HCT116 (cell line): ENCODE measurements around the gene LGI1. TPM values are rescaled to one million over a fixed set of nuclear protein-coding genes. Genes with fewer than 3 reads are reported as not detected.
A peak's percentile ranks its signal among the peaks of the same experiment; 100 is the strongest.

ENCODE experiments used
- ATAC-seq: fragments of 200-7000 bp; cut with Tn5 transposase; 2 replicates; pipeline ENCODE4 v1.9.1; 2020; ENCODE audit warnings: mild to moderate bottlenecking, moderate library complexity
- BruUV-seq: library from RNA; stranded (reverse); fragments of 400-500 nt; replicated peaks from 2 replicates; lab custom pipeline; 2021; lab: Mats Ljungman, UMichigan
- CTCF ChIA-PET: fragments of 300-600 bp; sonication (Branson Sonifier 250); formaldehyde crosslinking; loops from one replicate; lab custom pipeline; 2021; ENCODE audit warnings: antibody characterized with exemption; lab: Charles Lee
- POLR2A ChIA-PET: fragments of 300-600, 350-600 bp; sonication (Branson Sonifier 250); formaldehyde crosslinking; loops from one replicate; lab custom pipeline; 2021; ENCODE audit warnings: antibody characterized with exemption; lab: Charles Lee
- RAD21 ChIA-PET, 2 experiments: fragments of 300-600 bp; sonication (Branson Sonifier 250); formaldehyde crosslinking; loops; one replicate each; lab custom pipeline; 2023; ENCODE audit warnings: low total read pairs in 2 of 2; ENCODE audit not compliant: uncharacterized antibody in 2 of 2, unreplicated experiment in 2 of 2, low non-redundant PET in 1 of 2; lab: Charles Lee
- DNase-seq: peaks from one replicate; pipeline ENCODE4 v3.0.0-alpha.2; 2010; ENCODE audit warnings: low read depth, low spot score
- H2AFZ ChIP-seq: fragments of 200-600 bp; shearing (Covaris generic), sonication (generic); 2 replicates; pipeline ENCODE4 v1.6.1; 2017; ENCODE audit warnings: low read depth, mixed run types, mixed read lengths, antibody characterized with exemption, low read length; ENCODE audit not compliant: poor library complexity, severe bottlenecking
- H3K27ac ChIP-seq: 2 replicates; pipeline ENCODE4 v1.5.1; 2012; ENCODE audit warnings: low read depth, low read length
- H3K27me3 ChIP-seq: fragments of 200-600 bp; sonication (generic); 2 replicates; pipeline ENCODE4 v1.6.1; 2016; ENCODE audit warnings: mixed run types, low read length, mixed read lengths; ENCODE audit not compliant: insufficient read depth
- H3K36me3 ChIP-seq, 2 experiments: fragments of 200-500 bp in 1 of 2; fragments of 200-600 bp in 1 of 2; sonication (Bioruptor generic) in 1 of 2; sonication (generic) in 1 of 2; 2 replicates each; pipeline versions ENCODE4 v1.5.1 to v1.6.1; 2014 to 2016; ENCODE audit warnings: low read length in 2 of 2, inconsistent platforms in 1 of 2, mixed read lengths in 1 of 2, mixed run types in 1 of 2; ENCODE audit not compliant: insufficient read depth in 2 of 2, control insufficient read depth in 1 of 2
- H3K4me1 ChIP-seq, 2 experiments: fragments of 200-600 bp in 1 of 2; sonication (generic) in 1 of 2; 2 replicates each; pipeline versions ENCODE4 v1.5.1 to v1.6.1; 2012 to 2017; ENCODE audit warnings: low read length in 2 of 2, inconsistent platforms in 1 of 2, mild to moderate bottlenecking in 1 of 2, mixed read lengths in 1 of 2, mixed run types in 1 of 2, moderate library complexity in 1 of 2; ENCODE audit not compliant: insufficient read depth in 2 of 2, control insufficient read depth in 1 of 2
- H3K4me2 ChIP-seq: fragments of 200-600 bp; sonication (generic); 2 replicates; pipeline ENCODE4 v1.6.1; 2017; ENCODE audit warnings: mixed run types, low read length, mixed read lengths
- H3K4me3 ChIP-seq, 2 experiments: fragments of 200-600 bp in 1 of 2; sonication (generic) in 1 of 2; replicated peaks in 1 of 2; 2 replicates each; pipeline ENCODE4 v1.5.1; 2011 to 2016; ENCODE audit warnings: low read length in 2 of 2, control low read depth in 1 of 2, low read depth in 1 of 2, mild to moderate bottlenecking in 1 of 2, mixed read lengths in 1 of 2, mixed run types in 1 of 2
- H3K79me2 ChIP-seq: fragments of 200-600 bp; sonication (generic); 2 replicates; pipeline ENCODE4 v1.6.1; 2017; ENCODE audit warnings: mild to moderate bottlenecking, mixed run types, low read length, moderate library complexity, mixed read lengths; ENCODE audit not compliant: insufficient read depth
- H3K9ac ChIP-seq: fragments of 200-600 bp; sonication (generic); 2 replicates; pipeline ENCODE4 v1.6.1; 2016; ENCODE audit warnings: low read length, mixed read lengths
- H3K9me2 ChIP-seq: fragments of 200-600 bp; sonication (generic), shearing (Covaris generic); 2 replicates; pipeline ENCODE4 v1.6.1; 2017; ENCODE audit warnings: mixed run types, mild to moderate bottlenecking, moderate library complexity; ENCODE audit not compliant: insufficient read depth
- H3K9me3 ChIP-seq, 2 experiments: fragments of 200-500 bp in 1 of 2; fragments of 200-600 bp in 1 of 2; sonication (Bioruptor generic) in 1 of 2; sonication (generic) in 1 of 2; 2 replicates each; pipeline ENCODE4 v1.6.1; 2014 to 2017; ENCODE audit warnings: low read length in 2 of 2, mixed read lengths in 2 of 2, inconsistent platforms in 1 of 2, low read depth in 1 of 2, mild to moderate bottlenecking in 1 of 2, mixed run types in 1 of 2, moderate library complexity in 1 of 2; ENCODE audit not compliant: control insufficient read depth in 1 of 2, insufficient read depth in 1 of 2
- H4K20me1 ChIP-seq: fragments of 200-600 bp; sonication (generic), shearing (Covaris generic); 2 replicates; pipeline ENCODE4 v1.6.1; 2017; ENCODE audit warnings: mixed run types, mild to moderate bottlenecking, moderate library complexity; ENCODE audit not compliant: insufficient read depth
- CBX3 ChIP-seq: IDR thresholded peaks from 2 replicates; pipeline ENCODE4 v1.6.1; 2012; ENCODE audit warnings: low read depth
- CEBPB ChIP-seq: IDR thresholded peaks from 2 replicates; pipeline ENCODE4 v1.6.1; 2012; ENCODE audit warnings: low read depth
- EGR1 ChIP-seq: IDR thresholded peaks from 2 replicates; pipeline ENCODE4 v1.6.1; 2012; ENCODE audit warnings: low read depth
- EZH2 ChIP-seq: fragments of 200-600 bp; sonication (generic); IDR thresholded peaks from 2 replicates; pipeline ENCODE4 v1.6.1; 2017; ENCODE audit warnings: antibody characterized with exemption, mixed run types
- POLR2AphosphoS5 ChIP-seq: IDR thresholded peaks from 2 replicates; pipeline ENCODE4 v1.6.1; 2011; ENCODE audit warnings: mild to moderate bottlenecking, low read depth, low read length, moderate library complexity
- SRF ChIP-seq: IDR thresholded peaks from 2 replicates; pipeline ENCODE4 v1.6.1; 2012; ENCODE audit warnings: low read depth
- TCF7L2 ChIP-seq: IDR thresholded peaks from 2 replicates; pipeline ENCODE4 v1.7.0; 2011; ENCODE audit warnings: borderline replicate concordance, inconsistent platforms; ENCODE audit not compliant: insufficient read depth, insufficient read length; ENCODE audit errors: extremely low read depth
- YY1 ChIP-seq: IDR thresholded peaks from 2 replicates; pipeline ENCODE4 v1.6.1; 2011; ENCODE audit warnings: low read length, low read depth, moderate library complexity, mild to moderate bottlenecking; ENCODE audit not compliant: insufficient replicate concordance; ENCODE audit errors: extremely low read depth
- ZFX ChIP-seq: fragments of 450-650 bp; IDR thresholded peaks from 2 replicates; pipeline ENCODE4 v1.6.1; 2017
- ZNF274 ChIP-seq: fragments of 200-500 bp; sonication (Bioruptor generic); IDR thresholded peaks from 2 replicates; pipeline ENCODE4 v1.6.1; 2014; ENCODE audit warnings: mild to moderate bottlenecking, low read depth, low read length, inconsistent platforms
- intact Hi-C: fragments of 100-400 bp; cut with micrococcal nuclease; formaldehyde crosslinking; loops from 2 replicates; pipeline ENCODE4 v1.10.0; 2022
- total RNA-seq: library from RNA; stranded (reverse); gene quantifications from one replicate; pipeline ENCODE4 v1.2.1, GENCODE V29; 2021; ENCODE audit not compliant: unreplicated experiment
- TF ChIP-seq, protein P1 (sequence below): IDR thresholded peaks from 2 replicates; pipeline ENCODE4 v1.6.1; 2012; ENCODE audit warnings: low read depth
- TF ChIP-seq, protein P2 (sequence below): IDR thresholded peaks from 2 replicates; pipeline ENCODE4 v1.6.1; 2012

LGI1 gene
- total RNA-seq, 1 experiment from 2014 or later = not detected

DNA sequence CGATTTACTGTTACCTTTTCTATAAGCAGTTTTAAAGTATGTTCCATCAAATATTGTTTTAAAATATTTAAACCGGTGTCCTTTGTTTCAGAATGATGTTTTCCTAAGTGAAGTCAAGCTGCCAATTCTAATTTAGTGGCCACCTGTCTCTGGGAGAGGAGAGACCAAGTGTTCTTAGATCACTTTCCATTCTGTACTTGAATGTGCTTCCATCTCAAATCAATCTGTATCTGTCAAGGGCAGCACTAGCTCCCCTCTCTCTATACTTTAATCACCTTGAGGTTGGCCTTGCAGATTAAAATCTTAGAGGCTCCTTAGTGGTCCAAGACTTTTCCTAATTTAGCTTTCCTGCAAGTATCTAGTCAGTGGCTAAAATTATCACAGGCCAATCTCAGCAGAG lies 49.6 kb downstream of the LGI1 start:
- Histone ChIP-seq H3K9me3 (no peaks in the 10 kb centered on the region), H3K9me2 (no peaks in the 10 kb centered on the region), H2AFZ (peak overlapping the region; percentile 33), H3K36me3 (no peaks in the 10 kb centered on the region), H3K79me2 (no peaks in the 10 kb centered on the region), H3K9ac (no peak overlapping the region), H4K20me1 (no peaks in the 10 kb centered on the region), H3K27ac (no peak overlapping the region), H3K4me3 (no peak overlapping the region), H3K27me3 (no peaks in the 10 kb centered on the region; the same call in 1 of the 2 replicates), H3K4me1 (peaks cover 0 to 14% of the 10 kb centered on the region in 2 experiments; a peak in 2 of 4 replicates), H3K4me2 (no peak overlapping the region)
- TF ChIP-seq TCF7L2 (no peak), ZFX (no peak), SRF (no peak), CBX3 (no peak), EGR1 (no peak), YY1 (no peak), POLR2AphosphoS5 (no peak), EZH2 (no peak), ZNF274 (no peak), CEBPB (no peak)
- TF ChIP-seq, protein P1, sequence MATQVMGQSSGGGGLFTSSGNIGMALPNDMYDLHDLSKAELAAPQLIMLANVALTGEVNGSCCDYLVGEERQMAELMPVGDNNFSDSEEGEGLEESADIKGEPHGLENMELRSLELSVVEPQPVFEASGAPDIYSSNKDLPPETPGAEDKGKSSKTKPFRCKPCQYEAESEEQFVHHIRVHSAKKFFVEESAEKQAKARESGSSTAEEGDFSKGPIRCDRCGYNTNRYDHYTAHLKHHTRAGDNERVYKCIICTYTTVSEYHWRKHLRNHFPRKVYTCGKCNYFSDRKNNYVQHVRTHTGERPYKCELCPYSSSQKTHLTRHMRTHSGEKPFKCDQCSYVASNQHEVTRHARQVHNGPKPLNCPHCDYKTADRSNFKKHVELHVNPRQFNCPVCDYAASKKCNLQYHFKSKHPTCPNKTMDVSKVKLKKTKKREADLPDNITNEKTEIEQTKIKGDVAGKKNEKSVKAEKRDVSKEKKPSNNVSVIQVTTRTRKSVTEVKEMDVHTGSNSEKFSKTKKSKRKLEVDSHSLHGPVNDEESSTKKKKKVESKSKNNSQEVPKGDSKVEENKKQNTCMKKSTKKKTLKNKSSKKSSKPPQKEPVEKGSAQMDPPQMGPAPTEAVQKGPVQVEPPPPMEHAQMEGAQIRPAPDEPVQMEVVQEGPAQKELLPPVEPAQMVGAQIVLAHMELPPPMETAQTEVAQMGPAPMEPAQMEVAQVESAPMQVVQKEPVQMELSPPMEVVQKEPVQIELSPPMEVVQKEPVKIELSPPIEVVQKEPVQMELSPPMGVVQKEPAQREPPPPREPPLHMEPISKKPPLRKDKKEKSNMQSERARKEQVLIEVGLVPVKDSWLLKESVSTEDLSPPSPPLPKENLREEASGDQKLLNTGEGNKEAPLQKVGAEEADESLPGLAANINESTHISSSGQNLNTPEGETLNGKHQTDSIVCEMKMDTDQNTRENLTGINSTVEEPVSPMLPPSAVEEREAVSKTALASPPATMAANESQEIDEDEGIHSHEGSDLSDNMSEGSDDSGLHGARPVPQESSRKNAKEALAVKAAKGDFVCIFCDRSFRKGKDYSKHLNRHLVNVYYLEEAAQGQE = no peak
- TF ChIP-seq, protein P2, sequence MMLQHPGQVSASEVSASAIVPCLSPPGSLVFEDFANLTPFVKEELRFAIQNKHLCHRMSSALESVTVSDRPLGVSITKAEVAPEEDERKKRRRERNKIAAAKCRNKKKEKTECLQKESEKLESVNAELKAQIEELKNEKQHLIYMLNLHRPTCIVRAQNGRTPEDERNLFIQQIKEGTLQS = no peak
- DNase-seq = no peak
- BruUV-seq = no TSS peak
- ChIA-PET RAD21 (no interaction called here), CTCF (interaction anchor here (1.3 to 1.7 kb wide), 2 partner anchors 9 to 62 kb away, joined by 3 to 5 read pairs; no protein-coding TSS in a partner anchor), POLR2A (no interaction called here)
- intact Hi-C loops = no loop called here
- ATAC-seq = no peak
